MCF 10A (cell line): Measurements from ENCODE around the gene FLAD1. TPM values are rescaled to one million over a fixed set of nuclear protein-coding genes. Genes with fewer than 3 reads are reported as not detected.

Experiments
- BruUV-seq: library from RNA; stranded (reverse); fragments of 400-500 nt; replicated peaks from 2 replicates; lab custom pipeline; 2021; lab: Mats Ljungman, UMichigan
- CTCF ChIA-PET: fragments of 300-600 bp; sonication (Branson Sonifier 250); formaldehyde crosslinking; extraction: SDS; loops from one replicate; lab custom pipeline; 2021; ENCODE audit warnings: antibody characterized with exemption, inconsistent platforms; lab: Yijun Ruan, JAX
- POLR2A ChIA-PET: fragments of 300-600, 350-650 bp; sonication (Branson Sonifier 250); formaldehyde crosslinking; extraction: SDS; loops from one replicate; lab custom pipeline; 2020; ENCODE audit warnings: antibody characterized with exemption, inconsistent platforms; lab: Yijun Ruan, JAX
- DNase-seq: peaks from one replicate; pipeline ENCODE4 v3.0.0-alpha.2; 2018; ENCODE audit not compliant: unreplicated experiment
- H3K27ac Mint-ChIP-seq: one replicate; pipeline ENCODE4 v1.8.0; 2022; ENCODE audit warnings: mild to moderate bottlenecking, low read depth, mixed read lengths; ENCODE audit not compliant: unreplicated experiment
- H3K27me3 Mint-ChIP-seq: one replicate; pipeline ENCODE4 v1.8.0; 2022; ENCODE audit warnings: mixed read lengths; ENCODE audit not compliant: insufficient read depth, unreplicated experiment
- H3K36me3 Mint-ChIP-seq: one replicate; pipeline ENCODE4 v1.8.0; 2022; ENCODE audit warnings: mild to moderate bottlenecking, moderate library complexity, mixed read lengths; ENCODE audit not compliant: insufficient read depth, unreplicated experiment
- H3K4me1 Mint-ChIP-seq: one replicate; pipeline ENCODE4 v1.8.0; 2022; ENCODE audit warnings: mixed read lengths; ENCODE audit not compliant: insufficient read depth, unreplicated experiment
- H3K4me3 Mint-ChIP-seq: one replicate; pipeline ENCODE4 v1.8.0; 2022; ENCODE audit warnings: mild to moderate bottlenecking, moderate library complexity, mixed read lengths; ENCODE audit not compliant: unreplicated experiment
- H3K9me3 Mint-ChIP-seq: one replicate; pipeline ENCODE4 v1.8.0; 2022; ENCODE audit warnings: mixed read lengths; ENCODE audit not compliant: unreplicated experiment
- CTCF ChIP-seq: fragments of 200-600 bp; IDR thresholded peaks from one replicate; pipeline ENCODE4 v1.8.0; 2022; ENCODE audit warnings: antibody characterized with exemption, mild to moderate bottlenecking; ENCODE audit not compliant: unreplicated experiment
- intact Hi-C: fragments of 100-400 bp; cut with micrococcal nuclease; formaldehyde crosslinking; loops from 2 replicates; pipeline ENCODE4 v1.14.1; 2022
- total RNA-seq: library from RNA; stranded (reverse); gene quantifications from 2 replicates; pipeline ENCODE4 v1.2.3, GENCODE V29; 2022

The FLAD1 gene
- total RNA-seq, 1 experiment from 2014 or later, result 91.1 TPM

- Mint-ChIP-seq H3K4me1 (peaks cover 71% of the 10 kb centered on the region), H3K9me3 (no peaks in the 10 kb centered on the region), H3K27me3 (no peaks in the 10 kb centered on the region), H3K36me3 (peaks cover 88% of the 10 kb centered on the region), H3K27ac (peak overlapping the region; percentile 80), H3K4me3 (no peak overlapping the region)
- ChIA-PET POLR2A (interaction anchor here (0.6 to 14.0 kb wide), 9 partner anchors 8 to 209 kb away, joined by 3 to 312 read pairs (median 27); partner anchors contain the start of genes CKS1B, DCST1, DCST2 and FLAD1), CTCF (interaction anchor here (0.6 to 14.4 kb wide), 9 partner anchors 9 to 115 kb away, joined by 3 to 390 read pairs (median 7); partner anchors contain the start of genes ADAM15 and PYGO2)
- TF ChIP-seq CTCF, result no peak
- no TSS peak for BruUV-seq
- intact Hi-C loops, result no loop called here
- no peak for DNase-seq
These were observed 31.8 kb downstream of the FLAD1 start for GRCh38 chr1:155014709-155015508.

- peaks cover 88% of the 10 kb centered on the region for H3K36me3 Mint-ChIP-seq
- no TSS peak for BruUV-seq
- no peak overlapping the region for H3K4me3 Mint-ChIP-seq
- no peak for TF ChIP-seq CTCF
- ChIA-PET CTCF (interaction anchor here (0.5 to 14.4 kb wide), 14 partner anchors 8 to 152 kb away, joined by 3 to 390 read pairs (median 5); partner anchors contain the start of genes ADAM15, PMVK, PYGO2 and SHC1), POLR2A (interaction anchor here (0.6 to 14.0 kb wide), 14 partner anchors 7 to 209 kb away, joined by 3 to 312 read pairs (median 12); partner anchors contain the start of genes ADAM15, CKS1B, DCST1 and DCST2)
- peak overlapping the region; percentile 80 for H3K27ac Mint-ChIP-seq
- no peaks in the 10 kb centered on the region for H3K9me3 Mint-ChIP-seq
- no peak for DNase-seq
- no peaks in the 10 kb centered on the region for H3K27me3 Mint-ChIP-seq
- intact Hi-C loops, result loop anchor here (2.0 kb wide), 1 partner anchor 23 kb away; no protein-coding TSS in a partner anchor
- H3K4me1 Mint-ChIP-seq, result peaks cover 75% of the 10 kb centered on the region
These were observed 32.5 kb downstream of the FLAD1 start for GRCh38 chr1:155015527-155016230.

- intact Hi-C loops, result loop anchor here (2.0 kb wide), 1 partner anchor 22 kb away; no protein-coding TSS in a partner anchor
- H3K27me3 Mint-ChIP-seq, result no peaks in the 10 kb centered on the region
- peaks cover 88% of the 10 kb centered on the region for H3K36me3 Mint-ChIP-seq
- TF ChIP-seq CTCF, result no peak
- ChIA-PET CTCF (interaction anchor here (0.7 to 14.4 kb wide), 17 partner anchors 9 to 156 kb away, joined by 3 to 390 read pairs (median 7); partner anchors contain the start of genes ADAM15, KRTCAP2, PMVK and PYGO2), POLR2A (interaction anchor here (0.6 to 14.0 kb wide), 21 partner anchors 12 to 915 kb away, joined by 3 to 312 read pairs (median 11); partner anchors contain the start of genes ADAM15, CKS1B, DCST1 and DCST2)
- BruUV-seq, result no TSS peak
- no peak for DNase-seq
- H3K4me1 Mint-ChIP-seq, result peaks cover 77% of the 10 kb centered on the region
- H3K27ac Mint-ChIP-seq, result peak overlapping the region; percentile 80
- no peaks in the 10 kb centered on the region for H3K9me3 Mint-ChIP-seq
- H3K4me3 Mint-ChIP-seq, result peak overlapping the region; percentile 62
These were observed 33.2 kb downstream of the FLAD1 start for GRCh38 chr1:155016231-155016831.
